ENCODE results near the gene ELF5.

Gene ELF5

DNA sequence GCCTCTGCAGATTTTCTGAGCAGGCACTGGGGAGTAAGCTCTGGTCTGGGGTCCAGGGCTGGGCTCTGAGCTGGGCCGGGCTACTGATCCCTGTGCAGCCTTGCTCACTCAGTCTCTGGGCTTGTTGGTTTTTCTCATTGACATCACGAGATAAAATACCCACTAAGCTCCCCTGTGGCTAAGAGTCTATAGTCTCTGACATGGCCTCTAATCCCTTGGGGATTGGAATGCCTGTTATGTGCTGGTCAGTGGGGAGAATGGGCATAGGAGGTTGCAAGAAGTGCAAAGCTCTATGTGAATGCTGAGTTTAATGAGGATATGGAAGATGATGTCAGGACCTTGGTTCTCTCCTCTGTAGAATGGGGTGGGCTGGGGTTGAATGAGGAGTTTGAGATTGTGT lies 23.3 kb downstream of the ELF5 start:
- no peak for DNase-seq

DNA sequence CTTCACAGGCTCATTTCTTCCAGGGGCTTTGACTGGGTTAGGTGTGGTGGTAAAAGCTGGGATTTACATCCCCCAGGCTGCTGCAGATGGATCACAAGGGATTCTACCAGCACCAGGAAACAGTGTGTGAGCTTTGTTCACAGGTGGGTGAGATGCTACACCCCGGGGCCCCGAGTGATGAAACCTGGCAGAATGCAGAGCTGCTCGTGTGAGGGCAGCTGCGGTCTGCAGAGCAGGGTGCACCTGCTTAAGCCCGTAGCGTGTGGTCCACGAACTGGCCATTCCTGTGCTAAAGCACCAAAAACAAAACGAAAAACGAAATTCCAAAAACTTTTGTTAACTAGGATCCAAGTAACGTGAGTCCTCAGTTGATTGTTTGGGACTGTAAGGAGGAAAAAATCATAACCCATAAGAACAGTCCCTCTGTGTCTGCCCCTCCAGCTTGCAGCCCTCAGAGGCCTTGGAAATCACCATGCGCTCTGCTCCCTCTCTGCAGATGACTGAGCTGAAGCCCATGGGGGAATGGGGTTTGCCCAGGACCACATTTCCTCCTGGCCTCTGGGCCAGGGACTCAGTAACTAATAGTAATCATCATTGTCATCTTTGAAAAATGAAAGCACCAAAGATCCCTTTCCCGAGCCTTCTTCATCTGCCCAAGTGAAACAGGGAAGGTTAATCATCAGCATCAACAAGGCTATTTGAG lies 24.6 kb downstream of the ELF5 start:
- no peak for DNase-seq

DNA sequence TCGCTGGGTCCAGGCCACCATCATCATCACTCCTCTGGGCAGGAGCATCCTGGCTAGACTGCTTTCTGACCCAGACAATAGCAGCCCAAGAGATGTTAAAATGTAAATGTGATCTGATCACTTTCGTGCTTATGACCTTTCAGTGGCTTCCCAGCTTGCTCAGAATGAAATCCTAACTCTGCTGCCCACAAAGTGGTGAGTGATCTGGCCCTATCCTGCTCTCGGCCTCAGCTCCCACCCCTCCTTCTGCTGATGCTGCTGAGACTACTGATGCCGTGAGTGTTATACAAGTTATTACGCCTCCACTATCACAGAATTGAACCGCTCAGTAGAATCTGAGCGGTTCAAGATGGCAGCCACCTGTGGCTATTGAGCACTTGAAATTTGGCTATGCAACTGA lies 26.2 kb downstream of the ELF5 start:
- DNase-seq = no peak

DNA sequence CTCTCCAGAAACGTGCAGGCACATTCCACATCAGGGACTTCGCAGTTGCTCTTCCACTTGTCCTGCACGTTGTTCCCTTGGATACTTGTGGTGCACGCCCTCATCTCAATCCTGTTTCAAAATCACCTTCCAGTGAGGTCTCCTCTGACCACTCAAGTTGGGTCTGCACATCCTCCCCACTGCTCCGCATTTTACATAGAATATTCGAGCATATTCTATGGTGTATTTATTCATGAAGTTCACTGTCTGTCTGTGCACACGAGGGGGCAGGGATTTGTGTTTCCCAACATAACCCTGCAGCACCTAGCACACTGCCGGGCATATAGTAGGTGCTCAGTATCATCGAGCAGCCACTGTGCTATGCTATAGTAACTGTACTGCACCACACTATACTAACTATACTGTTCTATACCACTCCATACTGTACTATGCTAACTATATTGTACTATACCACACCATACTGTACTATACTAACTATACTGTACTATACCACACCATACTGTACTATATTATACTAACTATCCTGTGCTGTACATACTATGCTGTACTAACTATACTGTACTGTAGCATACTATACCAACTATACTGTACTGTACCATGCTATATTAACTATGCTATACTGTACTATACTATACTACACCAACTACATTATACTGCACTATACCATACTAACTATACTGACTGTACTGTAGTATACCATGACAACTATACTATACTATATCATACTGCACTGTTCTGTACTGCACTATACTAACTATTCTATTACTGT lies 30.3 kb downstream of the ELF5 start:
- no peak for DNase-seq

DNA sequence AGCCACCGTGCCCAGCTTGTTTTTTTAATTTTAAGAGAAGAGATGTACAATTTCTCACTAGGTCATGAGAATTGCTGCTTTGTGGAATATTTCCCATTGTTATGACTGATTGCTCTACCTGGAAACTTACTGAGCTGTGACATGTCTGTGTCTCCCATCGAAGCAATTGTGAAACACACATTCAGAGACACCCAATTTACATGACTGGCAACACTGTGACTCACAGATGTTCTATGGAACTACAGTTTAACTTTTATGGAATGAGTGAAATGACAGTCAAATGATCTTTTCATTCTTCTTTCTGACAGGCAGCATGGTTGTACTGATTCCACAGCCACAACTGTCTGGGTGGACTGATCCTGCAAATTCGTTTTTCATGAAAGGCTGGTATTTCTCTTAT lies 32.3 kb downstream of the ELF5 start:
- DNase-seq = no peak

DNA sequence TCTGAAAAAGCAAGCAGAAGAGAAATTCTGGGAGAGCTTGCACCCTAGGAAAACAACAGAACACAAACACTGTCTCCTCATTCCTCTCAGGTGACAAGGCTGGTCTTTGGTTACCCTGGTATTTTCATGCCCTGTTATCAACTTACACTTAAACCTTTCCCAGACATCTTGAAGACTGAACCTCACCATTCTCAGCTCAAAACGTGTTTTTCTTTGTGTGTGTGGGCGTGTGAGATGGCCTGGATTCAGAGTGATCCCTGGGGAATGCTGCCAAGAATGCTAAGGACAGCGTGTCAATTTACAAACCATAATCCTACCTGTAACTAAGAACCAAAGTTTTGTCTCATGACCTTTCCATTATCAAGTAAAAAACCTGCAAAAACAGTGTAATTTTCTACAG lies 33.3 kb downstream of the ELF5 start:
- no peak for DNase-seq

DNA sequence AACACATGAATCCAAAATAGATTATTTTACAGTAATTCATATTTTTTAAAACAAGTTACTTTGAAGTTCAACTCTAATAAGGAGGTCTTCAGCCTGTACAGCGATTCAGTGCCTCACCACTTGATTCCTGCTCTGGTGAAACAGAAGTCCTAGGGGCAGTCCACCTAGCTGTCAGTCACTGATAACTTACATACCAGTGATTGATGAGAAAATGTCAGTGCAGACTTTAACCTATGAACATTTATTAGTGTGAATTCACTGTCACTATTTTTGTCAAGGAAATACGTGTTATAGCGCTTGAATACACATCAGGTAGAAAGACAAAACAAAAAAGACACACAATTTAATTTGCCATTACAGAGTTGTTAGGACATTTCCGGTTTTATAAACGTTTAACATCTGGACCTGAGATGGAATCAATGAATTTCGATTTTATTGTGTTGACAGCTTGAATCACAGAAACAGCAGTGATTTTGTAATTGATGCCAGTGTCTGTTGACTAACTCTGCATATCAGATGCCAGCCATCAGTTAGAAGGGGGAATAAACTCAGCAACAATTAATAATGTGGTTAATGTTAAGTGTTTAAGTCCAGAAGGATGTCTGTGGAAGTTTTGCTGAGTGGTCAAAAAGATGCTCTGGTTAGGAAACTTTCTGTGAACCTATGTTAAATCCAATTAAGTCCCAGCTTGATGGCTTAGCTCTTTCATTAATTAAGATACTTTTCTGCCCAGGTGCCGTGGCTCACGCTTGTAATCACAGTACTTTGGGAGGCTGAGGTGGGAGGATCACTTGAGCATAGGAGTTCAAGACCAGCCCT lies 34.5 kb downstream of the ELF5 start:
- no peak for DNase-seq

DNA sequence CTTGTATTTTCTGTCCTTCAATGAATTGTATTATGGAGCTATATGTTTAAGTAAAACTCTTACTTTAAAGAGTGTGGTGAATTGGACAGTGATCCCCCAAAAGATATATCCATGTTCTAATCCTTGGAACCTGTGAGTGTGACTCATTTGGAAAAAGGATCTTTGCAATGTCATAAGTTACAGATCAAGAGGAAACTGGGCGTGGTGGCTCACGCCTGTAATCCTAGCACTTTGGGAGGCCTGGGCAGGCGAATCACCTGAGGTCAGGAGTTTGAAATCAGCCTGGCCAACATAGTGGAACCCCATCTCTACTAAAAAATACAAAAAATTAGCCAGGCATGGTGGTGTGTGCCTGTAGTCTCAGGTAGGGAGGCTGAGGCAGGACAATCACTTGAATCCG lies 36.7 kb downstream of the ELF5 start:
- DNase-seq = no peak

DNA sequence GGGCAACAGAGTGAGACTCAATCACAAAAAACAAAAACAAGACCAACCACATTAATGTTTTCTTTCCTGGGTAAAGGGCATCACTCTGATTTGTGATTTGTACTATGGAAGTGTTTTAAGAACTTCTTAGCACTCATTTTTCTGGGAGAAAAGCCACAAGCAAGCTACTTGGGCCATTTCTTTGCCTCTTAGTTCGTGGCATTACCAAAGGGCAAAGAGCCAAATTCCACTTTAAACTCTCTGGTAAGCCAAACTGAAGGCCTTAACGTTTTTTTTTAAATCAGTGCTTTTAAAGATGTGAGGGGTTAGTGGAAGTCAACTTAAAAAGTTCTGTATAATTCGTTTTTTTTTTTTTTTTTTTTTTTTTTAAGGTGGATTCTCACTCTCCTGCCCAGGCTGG lies 37.9 kb downstream of the ELF5 start:
- DNase-seq = no peak

DNA sequence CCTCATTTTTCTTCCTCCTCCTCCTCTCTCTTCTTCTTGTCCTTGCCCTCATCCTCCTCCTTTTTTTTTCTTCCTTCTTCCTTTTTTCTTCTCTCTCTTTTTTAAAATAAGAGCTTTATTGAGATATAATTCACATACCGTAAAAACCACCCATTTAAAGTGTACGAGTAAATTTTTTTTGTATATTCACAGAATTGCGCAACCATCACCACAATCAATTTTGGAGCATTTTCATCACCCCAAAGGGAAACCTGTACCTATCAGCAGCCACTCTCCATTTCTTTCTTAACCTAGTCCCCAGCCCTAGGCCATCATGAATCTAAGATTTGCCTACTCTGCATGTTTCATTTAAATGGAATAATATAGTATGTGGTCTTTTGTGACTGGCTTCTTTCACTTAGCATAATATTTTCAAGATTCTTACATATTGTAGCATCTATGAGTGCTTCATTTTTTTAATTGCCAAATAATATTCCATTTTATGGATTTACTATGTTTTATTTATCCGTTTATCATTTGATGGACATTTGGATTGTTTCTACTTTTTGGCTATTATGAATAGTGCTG lies 39.9 kb downstream of the ELF5 start:
- DNase-seq = no peak

DNA sequence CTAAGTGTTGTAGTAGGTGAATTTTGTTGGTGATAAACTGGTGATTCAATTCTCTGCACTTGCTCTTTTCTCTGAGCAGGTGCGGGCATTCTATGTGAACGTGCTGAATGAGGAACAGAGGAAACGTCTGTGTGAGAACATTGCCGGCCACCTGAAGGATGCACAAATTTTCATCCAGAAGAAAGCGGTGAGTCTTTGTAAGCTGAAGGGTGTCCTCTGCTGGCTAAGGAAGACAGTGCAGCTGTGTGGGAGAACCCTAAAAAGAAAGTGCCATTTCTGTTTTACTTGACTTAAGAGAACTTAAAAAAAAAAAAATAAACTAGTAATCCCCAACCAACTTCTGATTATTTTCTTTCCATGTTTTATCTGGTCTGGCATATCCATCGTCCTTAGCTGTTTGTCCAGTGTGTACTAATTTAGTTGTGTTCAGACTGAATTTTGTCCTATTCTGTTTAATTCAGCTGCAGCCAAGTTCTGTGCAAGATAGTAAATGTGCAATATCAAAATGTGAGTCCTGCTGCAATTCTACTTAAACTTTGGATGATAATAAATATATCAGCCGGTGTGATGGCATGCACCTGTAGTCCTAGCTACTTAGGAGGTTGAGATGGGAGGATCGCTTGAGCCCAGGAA lies 45.3 kb downstream of the ELF5 start:
- peak; percentile 37 for DNase-seq

DNA sequence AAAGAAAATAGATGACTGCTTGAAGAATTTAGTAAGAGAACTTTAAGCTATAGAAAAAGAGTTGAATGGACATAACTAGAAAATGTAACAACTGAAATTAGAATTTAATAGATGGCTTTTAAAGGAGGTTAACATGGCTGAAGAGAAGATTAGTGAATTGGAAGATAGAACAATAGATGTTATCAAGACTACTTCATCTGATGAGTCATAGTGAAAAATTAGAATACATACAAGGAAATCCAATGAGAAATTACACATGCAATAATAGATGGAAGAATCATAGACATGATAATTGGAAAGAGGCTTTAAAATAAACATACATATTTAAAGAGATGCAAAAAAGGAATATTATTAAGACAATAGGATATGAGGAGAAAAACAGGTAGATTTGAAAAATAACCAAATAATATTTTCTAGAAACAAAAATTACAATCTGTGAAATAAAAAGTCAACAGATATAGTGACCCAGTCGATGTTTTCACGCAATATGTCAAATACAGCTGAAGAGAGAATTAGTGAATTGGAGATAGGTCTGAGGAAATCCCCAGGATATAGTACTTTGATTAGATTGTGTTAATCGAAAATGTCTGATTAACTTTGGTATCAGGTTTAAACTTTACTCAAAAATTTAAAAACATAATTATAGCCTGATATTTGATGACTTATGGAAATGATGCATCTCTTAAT lies 46.6 kb downstream of the ELF5 start:
- no peak for DNase-seq

DNA sequence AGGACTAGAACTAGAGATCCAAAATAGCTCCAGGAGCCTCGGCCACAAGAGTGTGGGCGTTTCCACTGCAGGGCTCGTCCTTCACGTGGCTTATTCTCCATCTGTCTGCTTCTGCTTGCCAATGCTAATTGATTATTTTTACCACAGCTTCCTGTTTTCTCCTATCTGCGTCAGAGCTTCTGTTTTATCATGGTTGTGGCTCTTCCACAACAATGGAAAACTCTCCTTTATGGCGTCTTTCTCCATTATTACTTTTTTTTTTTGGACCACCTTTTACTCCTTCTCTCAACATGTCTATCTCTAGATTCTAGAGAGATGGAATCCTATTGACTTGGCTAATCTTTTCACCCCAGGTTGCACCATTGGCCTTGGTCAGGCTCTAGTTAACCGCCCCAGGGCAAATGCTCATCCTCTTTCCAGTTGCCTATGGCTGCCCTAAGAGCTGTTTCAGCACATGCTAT lies 49.0 kb downstream of the ELF5 start:
- DNase-seq = no peak

DNA sequence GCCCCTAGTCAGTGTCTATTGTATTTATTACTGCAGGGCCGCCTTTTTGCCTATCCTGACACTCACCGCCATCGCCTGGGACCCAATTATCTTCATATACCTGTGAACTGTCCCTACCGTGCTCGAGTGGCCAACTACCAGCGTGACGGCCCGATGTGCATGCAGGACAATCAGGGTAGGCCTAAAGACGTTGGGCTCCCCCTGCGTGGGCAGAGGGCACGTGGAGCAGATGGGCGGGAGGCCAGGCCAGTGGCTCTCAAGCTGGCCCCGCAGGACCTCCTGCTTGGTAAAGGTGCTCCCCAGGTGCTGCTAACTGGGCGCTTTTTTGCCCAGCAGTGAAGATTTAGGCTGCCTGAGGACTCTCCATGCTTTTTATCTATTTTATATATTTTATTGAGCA lies 52.4 kb downstream of the ELF5 start:
- DNase-seq = no peak

DNA sequence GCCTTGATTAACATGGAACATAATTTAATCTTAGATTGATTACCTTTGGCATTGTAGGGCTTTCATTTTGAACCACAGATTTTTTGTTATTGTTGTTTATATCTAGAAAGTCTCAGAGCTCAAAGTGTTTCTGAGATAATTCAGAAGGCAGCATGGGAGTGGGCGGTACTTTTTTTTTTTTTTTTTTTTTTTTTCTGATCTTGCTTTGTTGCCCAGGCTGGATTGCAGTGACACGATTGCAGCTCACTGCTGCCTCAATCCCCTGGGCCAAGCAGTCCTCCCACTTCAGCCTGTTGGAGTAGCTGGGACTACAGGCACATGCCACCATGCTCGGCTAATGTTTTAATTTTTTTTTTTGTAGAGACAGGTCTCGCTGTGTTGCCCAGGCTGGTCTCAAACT lies 53.3 kb downstream of the ELF5 start:
- no peak for DNase-seq

DNA sequence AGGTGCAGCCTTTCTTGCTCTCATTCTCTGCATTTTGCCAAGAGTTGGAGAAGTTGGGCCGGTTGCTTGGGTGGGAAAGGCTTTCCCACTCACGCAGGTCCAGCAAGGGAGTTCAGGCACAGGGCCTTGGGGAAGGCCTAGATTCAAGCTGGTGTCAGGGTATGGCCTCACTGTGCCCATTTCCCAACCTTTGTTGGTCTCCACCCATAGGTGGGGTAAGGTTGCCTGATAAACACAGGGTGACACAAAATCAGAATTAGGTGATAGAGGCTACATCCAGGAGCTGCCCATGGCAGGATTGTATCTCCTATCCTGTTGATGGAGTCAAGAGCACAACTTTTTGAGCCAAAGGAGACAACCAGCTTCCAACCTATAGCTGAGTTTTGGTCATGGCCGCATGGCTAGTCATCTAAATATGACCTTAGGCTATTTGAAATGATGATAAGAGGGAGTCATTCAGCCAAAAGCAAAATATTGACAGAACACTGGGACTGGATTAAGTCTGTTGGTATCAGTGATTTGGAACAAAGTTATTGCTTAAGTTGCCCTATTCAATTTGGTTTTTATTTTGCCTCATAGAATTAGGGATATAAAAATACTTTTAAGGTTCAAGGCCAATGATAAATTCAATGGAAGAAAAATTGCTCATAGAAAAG lies 54.0 kb downstream of the ELF5 start:
- no peak for DNase-seq

DNA sequence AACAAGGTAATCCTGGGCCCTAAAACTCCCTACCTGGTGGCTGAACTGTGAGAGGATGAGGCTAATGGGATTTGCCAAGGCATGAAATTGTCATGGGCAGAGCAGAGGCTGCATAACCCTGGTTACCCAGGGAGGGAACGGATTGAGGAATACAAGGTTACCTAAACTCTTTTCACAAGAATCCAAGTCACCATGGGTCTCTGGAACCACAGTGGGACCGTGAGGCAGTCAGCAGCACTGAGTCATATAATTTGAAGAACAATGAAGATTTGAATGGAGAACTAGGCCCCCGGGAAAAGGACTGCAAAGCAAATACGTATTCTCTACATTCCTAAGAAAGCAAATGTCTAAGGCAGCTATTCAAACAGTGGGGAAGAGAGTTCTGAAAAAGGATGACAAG lies 55.1 kb downstream of the ELF5 start:
- DNase-seq = no peak

DNA sequence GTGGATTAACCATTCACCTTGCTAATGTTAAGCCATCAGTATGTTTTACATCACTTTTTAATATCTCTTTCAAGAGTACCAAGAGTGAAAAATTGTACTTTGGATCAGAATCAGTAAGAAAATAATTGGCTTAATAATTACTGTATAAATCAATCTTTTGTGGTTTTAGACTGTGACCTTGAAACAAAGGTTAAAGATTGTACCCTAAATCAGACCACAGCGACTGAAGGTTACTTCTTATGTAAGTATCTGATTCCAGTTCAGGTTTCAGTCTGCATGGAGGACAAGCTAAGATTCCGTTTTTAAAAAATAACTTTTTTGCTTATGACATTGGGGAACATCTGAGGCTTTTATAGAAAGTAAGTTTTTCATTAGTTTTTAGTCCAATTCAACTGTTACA lies 56.0 kb downstream of the ELF5 start:
- no peak for DNase-seq

DNA sequence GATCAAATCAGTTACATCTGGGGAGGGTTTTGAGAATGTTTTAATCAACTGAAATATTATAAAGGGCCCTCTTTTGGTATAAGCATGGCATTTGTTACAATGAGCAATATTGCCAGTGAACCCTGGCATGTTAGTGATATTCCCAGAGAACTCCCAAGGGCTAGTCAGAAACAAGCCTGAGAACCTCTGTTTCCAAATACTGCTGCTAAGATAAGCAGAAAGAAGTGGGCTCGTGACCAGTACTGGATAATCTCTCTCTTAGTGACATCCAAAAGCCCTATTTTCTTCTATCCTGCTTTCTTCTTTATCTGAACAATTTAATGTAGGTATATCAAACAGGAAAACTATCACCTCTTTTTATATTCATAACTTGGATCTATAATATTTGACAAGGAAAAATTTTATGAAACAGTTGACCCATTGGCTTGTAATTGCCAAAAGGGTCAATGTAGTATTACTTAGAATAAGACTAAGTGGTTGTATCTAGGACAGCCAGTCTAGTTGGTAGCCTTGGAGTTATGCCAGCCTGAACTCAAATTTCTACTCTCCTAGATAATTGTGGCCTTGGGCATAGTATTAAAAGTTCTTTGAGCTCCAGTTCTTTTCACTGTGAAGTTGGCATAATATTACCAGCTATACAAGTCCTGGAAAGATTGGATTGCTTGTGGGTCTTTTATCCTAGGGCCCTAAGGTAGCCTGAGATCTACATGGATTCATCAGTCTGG lies 59.1 kb downstream of the ELF5 start:
- no peak for DNase-seq

DNA sequence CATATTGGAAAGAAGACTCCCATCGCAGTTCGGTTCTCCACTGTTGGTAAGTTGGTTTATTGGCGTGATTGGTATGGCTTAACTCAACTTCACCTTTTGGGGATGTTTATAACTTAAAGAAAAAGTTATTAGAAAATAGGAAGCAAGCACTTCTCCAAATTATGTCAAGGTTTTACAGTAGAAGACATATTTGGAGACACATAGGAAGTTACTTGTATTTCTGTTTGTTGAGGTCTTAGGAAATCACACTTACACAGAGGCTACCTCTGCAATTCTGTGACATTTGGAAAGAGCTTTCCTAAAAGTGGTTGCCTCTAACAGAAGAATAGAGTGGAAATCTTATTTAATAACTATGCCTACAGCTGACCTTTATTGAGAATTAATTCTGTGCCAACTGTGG lies 62.5 kb downstream of the ELF5 start:
- no peak for DNase-seq

DNA sequence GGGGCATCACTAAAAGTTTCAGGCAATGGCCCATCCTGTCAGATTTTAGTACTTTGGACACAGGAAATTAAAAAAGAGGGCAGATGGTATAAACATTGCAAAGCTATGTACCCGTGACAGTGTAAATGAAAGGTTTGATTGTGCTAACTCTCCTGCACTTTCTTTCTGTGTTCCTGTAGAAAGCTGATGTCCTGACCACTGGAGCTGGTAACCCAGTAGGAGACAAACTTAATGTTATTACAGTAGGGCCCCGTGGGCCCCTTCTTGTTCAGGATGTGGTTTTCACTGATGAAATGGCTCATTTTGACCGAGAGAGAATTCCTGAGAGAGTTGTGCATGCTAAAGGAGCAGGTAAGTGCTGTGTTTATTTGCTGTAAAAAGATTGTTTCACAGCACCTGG lies 64.6 kb downstream of the ELF5 start:
- DNase-seq = no peak
